NCI-H2081 (cell line): ENCODE data around the gene PCSK9.

ENCODE experiments used
- DNase-seq, 2 experiments: peaks; one replicate each; lab custom pipeline; 2025; lab: John Stamatoyannopoulos, UW

PCSK9 gene

GRCh38 chr1:55039342-55040082 is at the start of gene PCSK9:
TSS of gene PCSK9 (plus strand) at chr1:55039548. CDS start at chr1:55039838, 290 bp downstream.
- no peak for DNase-seq

- no peak for DNase-seq
Observed at GRCh38 chr1:54989968-54990810, 49.2 kb upstream of the PCSK9 start.

GRCh38 chr1:54990916-54991315 is 48.4 kb upstream of the PCSK9 start:
- no peak for DNase-seq

- no peak for DNase-seq
Observed at GRCh38 chr1:54991939-54992338, 47.4 kb upstream of the PCSK9 start.

GRCh38 chr1:54993140-54993539 is 46.2 kb upstream of the PCSK9 start:
- no peak for DNase-seq

- no peak for DNase-seq
Observed at GRCh38 chr1:54994355-54994990, 44.9 kb upstream of the PCSK9 start.

GRCh38 chr1:54995013-54995760 is 44.2 kb upstream of the PCSK9 start:
- DNase-seq, result no peak

GRCh38 chr1:54995835-54996234 is 43.5 kb upstream of the PCSK9 start:
- no peak for DNase-seq

- DNase-seq, result peak; percentile 31 to 41
Observed at GRCh38 chr1:54996359-54996868, 42.9 kb upstream of the PCSK9 start.

- no peak for DNase-seq
Observed at GRCh38 chr1:54996869-54997710, 42.3 kb upstream of the PCSK9 start.

- DNase-seq, result no peak
Observed at GRCh38 chr1:54997711-54997986, 41.7 kb upstream of the PCSK9 start.

- no peak for DNase-seq
Observed at GRCh38 chr1:54998100-54998499, 41.2 kb upstream of the PCSK9 start.

- no peak for DNase-seq
Observed at GRCh38 chr1:54998677-54999076, 40.7 kb upstream of the PCSK9 start, which contains the start of gene BSND. TSS of gene BSND (plus strand) at chr1:54998933. CDS start at chr1:54999187, 254 bp downstream.

- no peak for DNase-seq
Observed at GRCh38 chr1:55000110-55001085, 39.0 kb upstream of the PCSK9 start.

GRCh38 chr1:55001311-55001710 is 38.0 kb upstream of the PCSK9 start:
- DNase-seq, result no peak

GRCh38 chr1:55002686-55003085 is 36.7 kb upstream of the PCSK9 start:
- no peak for DNase-seq

GRCh38 chr1:55005351-55006140 is 33.8 kb upstream of the PCSK9 start:
- no peak for DNase-seq

- no peak for DNase-seq
Observed at GRCh38 chr1:55006931-55007330, 32.4 kb upstream of the PCSK9 start.

GRCh38 chr1:55007625-55008024 is 31.7 kb upstream of the PCSK9 start:
- DNase-seq, result no peak
